LNCAP (cell line): ENCODE measurements around the gene VAPB.

Source experiments
- CTCF ChIP-seq: fragments of 450-650 bp; IDR thresholded peaks from 2 replicates; pipeline ENCODE4 v1.5.1; 2017; ENCODE audit warnings: mild to moderate bottlenecking

VAPB gene

GRCh38 chr20:58497724-58498469 is 108.9 kb downstream of the VAPB start:
- no peak for TF ChIP-seq CTCF

DNA sequence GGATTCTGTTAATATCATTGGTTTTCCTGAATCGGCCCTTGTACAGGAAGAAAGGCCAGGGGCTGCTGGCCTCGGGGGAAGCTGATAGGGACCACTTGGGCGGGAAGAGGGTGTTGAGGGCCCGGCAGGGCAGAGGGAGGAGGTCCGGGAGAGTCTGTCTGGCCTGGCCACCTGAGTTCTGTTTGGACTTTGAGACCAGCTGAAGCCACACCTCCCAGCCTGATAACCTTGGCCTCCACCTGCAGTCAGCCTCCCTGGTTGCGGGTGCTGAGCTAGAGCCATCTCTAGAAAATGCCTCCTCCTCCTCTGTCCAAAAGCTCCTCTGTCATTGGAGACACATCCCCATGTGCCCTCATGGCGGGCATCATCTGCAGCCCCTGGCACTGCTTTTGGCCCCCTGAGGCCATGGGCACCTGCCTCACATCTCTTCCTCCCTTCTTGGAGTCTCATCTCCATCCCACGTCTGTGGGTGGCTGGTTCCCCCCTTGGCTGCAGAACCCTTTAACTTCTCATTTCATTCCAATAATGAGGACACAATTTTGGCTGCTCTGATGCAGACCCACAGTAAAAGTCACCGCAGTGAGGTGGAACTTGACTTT is 109.5 kb downstream of the VAPB start:
- TF ChIP-seq CTCF: no peak

- TF ChIP-seq CTCF: no peak
These were observed 111.2 kb downstream of the VAPB start for GRCh38 chr20:58500256-58500655.
